K562 (cell line): ENCODE measurements around the gene TUBGCP6. TPM values are rescaled to one million over a fixed set of nuclear protein-coding genes. Genes with fewer than 3 reads are reported as not detected.

Experiments
- ELF1 ChIP-seq: fragments of 200-800 bp; sonication (Bioruptor generic); IDR thresholded peaks from 2 replicates; pipeline ENCODE4 v1.6.1; 2016; ENCODE audit warnings: missing genetic modification characterization, missing compliant biosample characterization
- FOXA3 ChIP-seq, 2 experiments: fragments of 450-650 bp in 1 of 2; sonication (generic) in 1 of 2; formaldehyde crosslinking; IDR thresholded peaks in 1 of 2; conservative IDR thresholded peaks in 1 of 2; 2 replicates each; pipeline versions ENCODE4 v1.4.0 to v1.8.0; 2020 to 2022; ENCODE audit warnings: mild to moderate bottlenecking in 2 of 2, missing genetic modification reagents in 1 of 2
- IFI16 ChIP-seq: fragments of 250-450 bp; sonication (Bioruptor Pico); IDR thresholded peaks from 2 replicates; pipeline ENCODE4 v2.1.2; 2022; ENCODE audit warnings: mild to moderate bottlenecking, inconsistent platforms
- MTA3 ChIP-seq: fragments of 450-650 bp; formaldehyde crosslinking; IDR thresholded peaks from 2 replicates; pipeline ENCODE4 v1.6.1; 2017; ENCODE audit warnings: mild to moderate bottlenecking, borderline replicate concordance
- RBM25 ChIP-seq: fragments of 200-400 bp; formaldehyde crosslinking; IDR thresholded peaks from 2 replicates; pipeline ENCODE4 v1.6.1; 2018; ENCODE audit warnings: low read length, low read depth, moderate library complexity; ENCODE audit not compliant: severe bottlenecking
- SLC30A9 ChIP-seq: fragments of 250-450 bp; sonication (Bioruptor Pico); IDR thresholded peaks from 2 replicates; pipeline ENCODE4 v1.8.0; 2022; ENCODE audit warnings: mild to moderate bottlenecking, moderate library complexity
- ZBTB17 ChIP-seq: fragments of 450-650 bp; formaldehyde crosslinking; IDR thresholded peaks from 2 replicates; pipeline ENCODE4 v1.4.0; 2020; ENCODE audit warnings: mild to moderate bottlenecking
- ZC3H8 ChIP-seq: fragments of 450-650 bp; IDR thresholded peaks from 2 replicates; pipeline ENCODE4 v1.6.1; 2017
- ZNF436 ChIP-seq: fragments of 250-450, 450-650 bp; sonication (Bioruptor Pico); formaldehyde crosslinking; IDR thresholded peaks from 2 replicates; pipeline ENCODE4 v1.7.0; 2020; ENCODE audit warnings: mild to moderate bottlenecking
- polyA plus RNA-seq, 8 experiments: library from polyadenylated mRNA; depleted of rRNA in 4 of 8; stranded (reverse) in 5 of 8; unstranded in 3 of 8; fragments of >200 nt; fragmentation: Nextera tagmentation in 2 of 8; fragmentation: Illumina TruSeq in 1 of 8; extraction: Ambion mirVana in 2 of 8; extraction: Trizol in 1 of 8; gene quantifications; 2 replicates each; pipeline versions ENCODE4 v1.2.1 to v1.2.3, GENCODE V29; 2011 to 2014; ENCODE audit warnings: inconsistent platforms in 1 of 8, missing spikeins in 1 of 8
- total RNA-seq, 7 experiments: library from RNA; depleted of rRNA in 6 of 7; stranded (reverse); fragments of >200 nt in 6 of 7; fragmentation: Illumina TruSeq in 2 of 7; extraction: Trizol in 2 of 7; gene quantifications; 2 replicates each; pipeline versions ENCODE4 v1.2.1 to v1.2.3, GENCODE V29; 2011 to 2021; ENCODE audit warnings: low replicate concordance in 1 of 7
- TF ChIP-seq, protein P1 (sequence below), 2 experiments: IDR thresholded peaks; 2 replicates each; pipeline ENCODE4 v1.6.1; 2012; ENCODE audit warnings: improper control_type of control experiment in 2 of 2, low read depth in 2 of 2, low read length in 2 of 2, borderline replicate concordance in 1 of 2
- TF ChIP-seq, protein P2 (sequence below): fragments of 450-650 bp; IDR thresholded peaks from 2 replicates; pipeline ENCODE4 v1.6.1; 2016; ENCODE audit warnings: borderline replicate concordance
- TF ChIP-seq, protein P3 (sequence below): sonication (generic); formaldehyde crosslinking; IDR thresholded peaks from 2 replicates; pipeline ENCODE4 v1.8.0; 2022; ENCODE audit warnings: mild to moderate bottlenecking, low read depth, missing genetic modification reagents
- TF ChIP-seq, protein P4 (sequence below): fragments of 450-650 bp; IDR thresholded peaks from 2 replicates; pipeline ENCODE4 v1.6.1; 2016; ENCODE audit warnings: antibody characterized with exemption
- TF ChIP-seq, protein P5 (sequence below): sonication (generic); formaldehyde crosslinking; IDR thresholded peaks from 2 replicates; pipeline ENCODE4 v1.8.0; 2022; ENCODE audit warnings: mild to moderate bottlenecking, missing genetic modification reagents

The TUBGCP6 gene
- total and polyA plus RNA-seq, 9 of the 15 experiments (the other 6 are each of a cell fraction or from before 2014, with no cell fraction given): 0.76 to 33.0 (median 10.1) TPM

DNA sequence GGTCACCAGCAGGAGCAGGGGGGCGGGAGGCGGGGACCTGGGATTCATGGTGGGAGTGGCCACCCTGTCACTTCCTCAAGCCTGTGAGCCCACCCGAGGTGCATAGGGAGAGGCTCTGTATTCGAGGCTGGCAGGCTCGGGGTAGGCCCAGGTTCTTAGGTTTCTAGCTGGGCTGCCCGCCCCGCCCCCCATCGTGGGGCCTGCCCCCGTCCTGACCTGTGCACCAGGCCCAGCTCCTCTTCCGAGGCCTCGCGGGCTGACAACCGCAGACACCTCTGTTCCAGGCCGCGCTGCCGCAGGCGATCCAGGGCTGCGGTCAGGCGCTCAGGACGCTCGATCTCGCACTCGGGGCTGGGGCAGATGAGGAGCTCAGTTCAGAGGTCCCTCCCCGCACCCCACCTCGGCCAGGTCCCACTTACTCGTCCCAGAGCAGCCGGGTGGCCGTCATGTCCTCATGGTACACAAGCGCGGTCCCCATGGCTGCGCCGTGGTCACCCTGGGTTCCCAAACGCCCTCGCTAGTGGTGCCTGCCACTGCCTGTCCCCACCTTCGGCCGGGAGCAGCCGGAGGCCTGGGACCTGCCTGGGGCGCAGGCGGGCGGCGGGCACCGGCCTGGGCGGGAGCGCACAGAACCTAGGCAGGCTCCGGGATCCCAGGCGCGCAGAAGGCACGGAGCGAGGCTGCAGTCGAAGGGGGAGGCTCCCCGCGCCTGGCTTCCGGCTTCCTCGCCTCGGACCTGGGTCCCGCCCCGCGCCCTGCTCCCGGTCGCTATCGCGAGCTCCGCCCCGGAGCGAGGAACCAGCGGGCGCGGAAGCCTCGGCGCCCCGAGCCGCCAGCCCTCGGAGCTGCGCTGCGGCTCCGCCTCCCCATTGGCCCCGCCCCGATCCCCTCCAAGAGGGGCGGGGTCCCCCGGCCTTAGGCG is 6.0 kb upstream of the TUBGCP6 start, which contains the start of gene HDAC10 (continued):
- TF ChIP-seq, protein P1, sequence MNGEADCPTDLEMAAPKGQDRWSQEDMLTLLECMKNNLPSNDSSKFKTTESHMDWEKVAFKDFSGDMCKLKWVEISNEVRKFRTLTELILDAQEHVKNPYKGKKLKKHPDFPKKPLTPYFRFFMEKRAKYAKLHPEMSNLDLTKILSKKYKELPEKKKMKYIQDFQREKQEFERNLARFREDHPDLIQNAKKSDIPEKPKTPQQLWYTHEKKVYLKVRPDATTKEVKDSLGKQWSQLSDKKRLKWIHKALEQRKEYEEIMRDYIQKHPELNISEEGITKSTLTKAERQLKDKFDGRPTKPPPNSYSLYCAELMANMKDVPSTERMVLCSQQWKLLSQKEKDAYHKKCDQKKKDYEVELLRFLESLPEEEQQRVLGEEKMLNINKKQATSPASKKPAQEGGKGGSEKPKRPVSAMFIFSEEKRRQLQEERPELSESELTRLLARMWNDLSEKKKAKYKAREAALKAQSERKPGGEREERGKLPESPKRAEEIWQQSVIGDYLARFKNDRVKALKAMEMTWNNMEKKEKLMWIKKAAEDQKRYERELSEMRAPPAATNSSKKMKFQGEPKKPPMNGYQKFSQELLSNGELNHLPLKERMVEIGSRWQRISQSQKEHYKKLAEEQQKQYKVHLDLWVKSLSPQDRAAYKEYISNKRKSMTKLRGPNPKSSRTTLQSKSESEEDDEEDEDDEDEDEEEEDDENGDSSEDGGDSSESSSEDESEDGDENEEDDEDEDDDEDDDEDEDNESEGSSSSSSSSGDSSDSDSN (IDR thresholded peaks at IDR 0.05; ENCODE audit: borderline replicate concordance in 1 of 2, low read depth in 2 of 2, low read length in 2 of 2): peak; percentile 68 to 89; a peak in 2 of 4 replicates
- TF ChIP-seq, protein P2, sequence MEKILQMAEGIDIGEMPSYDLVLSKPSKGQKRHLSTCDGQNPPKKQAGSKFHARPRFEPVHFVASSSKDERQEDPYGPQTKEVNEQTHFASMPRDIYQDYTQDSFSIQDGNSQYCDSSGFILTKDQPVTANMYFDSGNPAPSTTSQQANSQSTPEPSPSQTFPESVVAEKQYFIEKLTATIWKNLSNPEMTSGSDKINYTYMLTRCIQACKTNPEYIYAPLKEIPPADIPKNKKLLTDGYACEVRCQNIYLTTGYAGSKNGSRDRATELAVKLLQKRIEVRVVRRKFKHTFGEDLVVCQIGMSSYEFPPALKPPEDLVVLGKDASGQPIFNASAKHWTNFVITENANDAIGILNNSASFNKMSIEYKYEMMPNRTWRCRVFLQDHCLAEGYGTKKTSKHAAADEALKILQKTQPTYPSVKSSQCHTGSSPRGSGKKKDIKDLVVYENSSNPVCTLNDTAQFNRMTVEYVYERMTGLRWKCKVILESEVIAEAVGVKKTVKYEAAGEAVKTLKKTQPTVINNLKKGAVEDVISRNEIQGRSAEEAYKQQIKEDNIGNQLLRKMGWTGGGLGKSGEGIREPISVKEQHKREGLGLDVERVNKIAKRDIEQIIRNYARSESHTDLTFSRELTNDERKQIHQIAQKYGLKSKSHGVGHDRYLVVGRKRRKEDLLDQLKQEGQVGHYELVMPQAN: peak; percentile 74; the same call in 1 of the 2 replicates
- TF ChIP-seq, protein P3, sequence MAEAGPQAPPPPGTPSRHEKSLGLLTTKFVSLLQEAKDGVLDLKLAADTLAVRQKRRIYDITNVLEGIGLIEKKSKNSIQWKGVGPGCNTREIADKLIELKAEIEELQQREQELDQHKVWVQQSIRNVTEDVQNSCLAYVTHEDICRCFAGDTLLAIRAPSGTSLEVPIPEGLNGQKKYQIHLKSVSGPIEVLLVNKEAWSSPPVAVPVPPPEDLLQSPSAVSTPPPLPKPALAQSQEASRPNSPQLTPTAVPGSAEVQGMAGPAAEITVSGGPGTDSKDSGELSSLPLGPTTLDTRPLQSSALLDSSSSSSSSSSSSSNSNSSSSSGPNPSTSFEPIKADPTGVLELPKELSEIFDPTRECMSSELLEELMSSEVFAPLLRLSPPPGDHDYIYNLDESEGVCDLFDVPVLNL: 0 out of 2 replicates have a peak, but pooled peaks have one; percentile 24
- no peak for TF ChIP-seq SLC30A9 (CRISPR knock-in tag)
- TF ChIP-seq, protein P4, sequence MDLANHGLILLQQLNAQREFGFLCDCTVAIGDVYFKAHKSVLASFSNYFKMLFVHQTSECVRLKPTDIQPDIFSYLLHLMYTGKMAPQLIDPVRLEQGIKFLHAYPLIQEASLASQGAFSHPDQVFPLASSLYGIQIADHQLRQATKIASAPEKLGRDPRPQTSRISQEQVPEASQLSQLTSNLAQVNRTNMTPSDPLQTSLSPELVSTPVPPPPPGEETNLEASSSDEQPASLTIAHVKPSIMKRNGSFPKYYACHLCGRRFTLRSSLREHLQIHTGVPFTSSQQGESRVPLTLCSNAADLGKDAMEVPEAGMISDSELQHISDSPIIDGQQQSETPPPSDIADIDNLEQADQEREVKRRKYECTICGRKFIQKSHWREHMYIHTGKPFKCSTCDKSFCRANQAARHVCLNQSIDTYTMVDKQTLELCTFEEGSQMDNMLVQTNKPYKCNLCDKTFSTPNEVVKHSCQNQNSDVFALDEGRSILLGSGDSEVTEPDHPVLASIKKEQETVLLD: no peak
- TF ChIP-seq ELF1: peak; percentile 68
- no peak for TF ChIP-seq ZNF436 (CRISPR knock-in tag)
- no peak for TF ChIP-seq IFI16
- no peak for TF ChIP-seq ZC3H8
- TF ChIP-seq, protein P5, sequence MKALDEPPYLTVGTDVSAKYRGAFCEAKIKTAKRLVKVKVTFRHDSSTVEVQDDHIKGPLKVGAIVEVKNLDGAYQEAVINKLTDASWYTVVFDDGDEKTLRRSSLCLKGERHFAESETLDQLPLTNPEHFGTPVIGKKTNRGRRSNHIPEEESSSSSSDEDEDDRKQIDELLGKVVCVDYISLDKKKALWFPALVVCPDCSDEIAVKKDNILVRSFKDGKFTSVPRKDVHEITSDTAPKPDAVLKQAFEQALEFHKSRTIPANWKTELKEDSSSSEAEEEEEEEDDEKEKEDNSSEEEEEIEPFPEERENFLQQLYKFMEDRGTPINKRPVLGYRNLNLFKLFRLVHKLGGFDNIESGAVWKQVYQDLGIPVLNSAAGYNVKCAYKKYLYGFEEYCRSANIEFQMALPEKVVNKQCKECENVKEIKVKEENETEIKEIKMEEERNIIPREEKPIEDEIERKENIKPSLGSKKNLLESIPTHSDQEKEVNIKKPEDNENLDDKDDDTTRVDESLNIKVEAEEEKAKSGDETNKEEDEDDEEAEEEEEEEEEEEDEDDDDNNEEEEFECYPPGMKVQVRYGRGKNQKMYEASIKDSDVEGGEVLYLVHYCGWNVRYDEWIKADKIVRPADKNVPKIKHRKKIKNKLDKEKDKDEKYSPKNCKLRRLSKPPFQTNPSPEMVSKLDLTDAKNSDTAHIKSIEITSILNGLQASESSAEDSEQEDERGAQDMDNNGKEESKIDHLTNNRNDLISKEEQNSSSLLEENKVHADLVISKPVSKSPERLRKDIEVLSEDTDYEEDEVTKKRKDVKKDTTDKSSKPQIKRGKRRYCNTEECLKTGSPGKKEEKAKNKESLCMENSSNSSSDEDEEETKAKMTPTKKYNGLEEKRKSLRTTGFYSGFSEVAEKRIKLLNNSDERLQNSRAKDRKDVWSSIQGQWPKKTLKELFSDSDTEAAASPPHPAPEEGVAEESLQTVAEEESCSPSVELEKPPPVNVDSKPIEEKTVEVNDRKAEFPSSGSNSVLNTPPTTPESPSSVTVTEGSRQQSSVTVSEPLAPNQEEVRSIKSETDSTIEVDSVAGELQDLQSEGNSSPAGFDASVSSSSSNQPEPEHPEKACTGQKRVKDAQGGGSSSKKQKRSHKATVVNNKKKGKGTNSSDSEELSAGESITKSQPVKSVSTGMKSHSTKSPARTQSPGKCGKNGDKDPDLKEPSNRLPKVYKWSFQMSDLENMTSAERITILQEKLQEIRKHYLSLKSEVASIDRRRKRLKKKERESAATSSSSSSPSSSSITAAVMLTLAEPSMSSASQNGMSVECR (CRISPR knock-in tag): peak; percentile 84; the same call in 1 of the 2 replicates
- 0 out of 2 replicates have a peak, but pooled peaks have one; percentile 23 for TF ChIP-seq ZBTB17 (CRISPR knock-in tag)
- TF ChIP-seq FOXA3 (CRISPR knock-in tag; conservative IDR thresholded peaks at IDR 0.05 in 1 of 2, IDR thresholded peaks at IDR 0.05 in 1 of 2): peak in 1 of 2 experiments; percentile 34; a peak in 1 of 4 replicates
- peak; percentile 30; the same call in 1 of the 2 replicates for TF ChIP-seq MTA3
- peak; percentile 96 for TF ChIP-seq RBM25
